Astrocyte (in vitro differentiated cells and primary cell): Measurements from ENCODE around the gene ETV5. TPM values are rescaled to one million over a fixed set of nuclear protein-coding genes. Genes with fewer than 3 reads are reported as not detected.

ENCODE experiments used
- DNase-seq: peaks from one replicate; pipeline ENCODE4 v3.0.0-alpha.2; 2010; ENCODE audit warnings: low read depth
- FAIRE-seq: peaks from 2 replicates; lab custom pipeline; 2011; peaks lifted over from hg19 to GRCh38; lab: Jason Lieb, UNC
- H2AFZ ChIP-seq: 2 replicates; pipeline ENCODE4 v1.6.0; 2012; ENCODE audit warnings: low read depth, low read length, inconsistent platforms
- H3K27ac ChIP-seq: 2 replicates; pipeline ENCODE4 v1.5.1; 2011; ENCODE audit warnings: low read depth, low read length, inconsistent platforms
- H3K27me3 ChIP-seq: 2 replicates; pipeline ENCODE4 v1.6.0; 2011; ENCODE audit warnings: low read length, inconsistent platforms; ENCODE audit not compliant: insufficient read depth
- H3K36me3 ChIP-seq: 2 replicates; pipeline ENCODE4 v1.5.1; 2011; ENCODE audit warnings: low read length, inconsistent platforms; ENCODE audit not compliant: insufficient read depth
- H3K4me1 ChIP-seq: 2 replicates; pipeline ENCODE4 v1.5.1; 2011; ENCODE audit warnings: low read length, inconsistent platforms; ENCODE audit not compliant: insufficient read depth
- H3K4me2 ChIP-seq: 2 replicates; pipeline ENCODE4 v1.6.0; 2012; ENCODE audit warnings: low read length, inconsistent platforms
- H3K4me3 ChIP-seq: 2 replicates; pipeline ENCODE4 v1.5.1; 2011; ENCODE audit warnings: low read depth, mild to moderate bottlenecking, low read length, inconsistent platforms; ENCODE audit not compliant: insufficient read depth
- H3K79me2 ChIP-seq: 2 replicates; pipeline ENCODE4 v1.6.0; 2012; ENCODE audit warnings: mild to moderate bottlenecking, low read length, inconsistent platforms; ENCODE audit not compliant: insufficient read depth
- H3K9ac ChIP-seq: 2 replicates; pipeline ENCODE4 v1.6.0; 2012; ENCODE audit warnings: mild to moderate bottlenecking, low read length, inconsistent platforms
- H3K9me3 ChIP-seq: 2 replicates; pipeline ENCODE4 v1.5.1; 2012; ENCODE audit warnings: low read depth, mild to moderate bottlenecking, low read length, inconsistent platforms; ENCODE audit not compliant: insufficient read depth
- H4K20me1 ChIP-seq: 2 replicates; pipeline ENCODE4 v1.6.0; 2012; ENCODE audit warnings: low read length, inconsistent platforms; ENCODE audit not compliant: insufficient read depth
- H3K27ac Mint-ChIP-seq: one replicate; pipeline ENCODE4 v1.8.0; 2021; ENCODE audit warnings: mild to moderate bottlenecking, mixed read lengths; ENCODE audit not compliant: unreplicated experiment
- H3K27me3 Mint-ChIP-seq: one replicate; pipeline ENCODE4 v1.8.0; 2021; ENCODE audit warnings: low read depth, mixed read lengths; ENCODE audit not compliant: unreplicated experiment
- H3K36me3 Mint-ChIP-seq: one replicate; pipeline ENCODE4 v1.8.0; 2021; ENCODE audit warnings: low read depth, mixed read lengths; ENCODE audit not compliant: unreplicated experiment
- H3K4me1 Mint-ChIP-seq: one replicate; pipeline ENCODE4 v1.8.0; 2021; ENCODE audit warnings: low read depth, mixed read lengths; ENCODE audit not compliant: unreplicated experiment
- H3K4me3 Mint-ChIP-seq: one replicate; pipeline ENCODE4 v1.8.0; 2021; ENCODE audit warnings: mild to moderate bottlenecking, moderate library complexity, mixed read lengths; ENCODE audit not compliant: unreplicated experiment
- H3K9me3 Mint-ChIP-seq: one replicate; pipeline ENCODE4 v1.8.0; 2021; ENCODE audit warnings: mild to moderate bottlenecking, mixed read lengths; ENCODE audit not compliant: unreplicated experiment
- EZH2 ChIP-seq: IDR thresholded peaks from 2 replicates; pipeline ENCODE4 v1.6.1; 2012; ENCODE audit warnings: mild to moderate bottlenecking, low read length, inconsistent platforms; ENCODE audit not compliant: insufficient read depth
- total RNA-seq: library from RNA; stranded (reverse); gene quantifications from 2 replicates; pipeline ENCODE4 v1.2.1, GENCODE V29; 2021
- TF ChIP-seq, protein P1 (sequence below): IDR thresholded peaks from 2 replicates; pipeline ENCODE4 v1.5.1; 2011; ENCODE audit warnings: low read depth, mild to moderate bottlenecking, inconsistent platforms, low read length, moderate library complexity; ENCODE audit not compliant: insufficient read depth

ETV5 gene
- total RNA-seq, 1 donor from 2014 or later, result 55.3 TPM

DNA sequence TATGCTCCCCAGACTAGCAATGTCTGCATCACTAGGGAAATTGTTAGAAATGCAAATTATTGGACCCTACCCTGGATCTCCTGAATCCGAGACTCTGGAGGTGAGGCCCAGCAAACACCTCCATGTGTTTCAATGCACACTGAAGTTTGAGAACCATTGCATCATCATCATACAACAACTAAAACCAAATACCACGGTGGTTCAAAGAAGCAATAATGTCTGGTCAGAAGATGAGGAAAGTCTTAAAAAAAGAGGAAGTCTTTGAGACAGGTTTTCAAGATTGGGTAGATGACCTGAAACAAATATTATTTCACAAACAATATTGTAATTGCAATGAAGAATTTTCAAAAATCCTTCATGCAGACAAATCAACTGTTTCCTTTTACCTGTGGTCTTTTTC, 110.8 kb downstream of the ETV5 start:
- Histone ChIP-seq H3K9me3 (no peaks in the 10 kb centered on the region), H3K4me2 (no peak overlapping the region), H3K27me3 (no peaks in the 10 kb centered on the region), H3K79me2 (no peaks in the 10 kb centered on the region), H3K9ac (no peak overlapping the region), H3K4me1 (peaks cover 3% of the 10 kb centered on the region), H3K27ac (no peak overlapping the region), H4K20me1 (no peaks in the 10 kb centered on the region), H2AFZ (no peak overlapping the region), H3K4me3 (no peak overlapping the region), H3K36me3 (no peaks in the 10 kb centered on the region)
- DNase-seq, result no peak
- peaks cover 3% of the 10 kb centered on the region for H3K9me3 Mint-ChIP-seq
- TF ChIP-seq, protein P1, sequence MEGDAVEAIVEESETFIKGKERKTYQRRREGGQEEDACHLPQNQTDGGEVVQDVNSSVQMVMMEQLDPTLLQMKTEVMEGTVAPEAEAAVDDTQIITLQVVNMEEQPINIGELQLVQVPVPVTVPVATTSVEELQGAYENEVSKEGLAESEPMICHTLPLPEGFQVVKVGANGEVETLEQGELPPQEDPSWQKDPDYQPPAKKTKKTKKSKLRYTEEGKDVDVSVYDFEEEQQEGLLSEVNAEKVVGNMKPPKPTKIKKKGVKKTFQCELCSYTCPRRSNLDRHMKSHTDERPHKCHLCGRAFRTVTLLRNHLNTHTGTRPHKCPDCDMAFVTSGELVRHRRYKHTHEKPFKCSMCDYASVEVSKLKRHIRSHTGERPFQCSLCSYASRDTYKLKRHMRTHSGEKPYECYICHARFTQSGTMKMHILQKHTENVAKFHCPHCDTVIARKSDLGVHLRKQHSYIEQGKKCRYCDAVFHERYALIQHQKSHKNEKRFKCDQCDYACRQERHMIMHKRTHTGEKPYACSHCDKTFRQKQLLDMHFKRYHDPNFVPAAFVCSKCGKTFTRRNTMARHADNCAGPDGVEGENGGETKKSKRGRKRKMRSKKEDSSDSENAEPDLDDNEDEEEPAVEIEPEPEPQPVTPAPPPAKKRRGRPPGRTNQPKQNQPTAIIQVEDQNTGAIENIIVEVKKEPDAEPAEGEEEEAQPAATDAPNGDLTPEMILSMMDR, result no peak
- TF ChIP-seq EZH2, result no peak
- H3K27me3 Mint-ChIP-seq, result peaks cover 28% of the 10 kb centered on the region
- no peak overlapping the region for H3K27ac Mint-ChIP-seq
- H3K36me3 Mint-ChIP-seq, result no peaks in the 10 kb centered on the region
- no peak overlapping the region for H3K4me3 Mint-ChIP-seq
- H3K4me1 Mint-ChIP-seq, result no peaks in the 10 kb centered on the region
- FAIRE-seq, result no peak

DNA sequence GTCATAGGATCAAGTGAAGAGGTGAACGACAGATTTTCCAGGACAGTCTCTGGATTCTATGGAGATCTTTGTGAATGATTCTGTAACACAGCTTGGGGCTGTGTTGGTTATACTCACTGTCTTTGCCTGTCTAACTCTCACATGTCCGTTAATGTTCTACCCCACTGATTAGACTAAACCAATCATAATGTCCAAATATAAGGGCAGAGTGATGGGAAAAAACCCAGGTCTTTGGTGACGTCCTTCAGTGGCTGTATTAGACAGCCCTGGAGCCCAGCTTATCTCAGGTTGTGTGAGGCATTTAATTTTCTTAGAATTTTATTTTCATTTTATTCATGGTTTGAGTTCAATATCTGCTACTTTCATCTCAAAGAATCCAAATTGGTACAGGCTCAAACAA, 111.8 kb downstream of the ETV5 start:
- FAIRE-seq (no peak), DNase-seq (no peak)
- Histone ChIP-seq H3K4me2 (no peak overlapping the region), H4K20me1 (no peaks in the 10 kb centered on the region), H2AFZ (no peak overlapping the region), H3K9ac (no peak overlapping the region), H3K9me3 (no peaks in the 10 kb centered on the region), H3K4me3 (no peak overlapping the region), H3K79me2 (no peaks in the 10 kb centered on the region), H3K4me1 (peaks cover 3% of the 10 kb centered on the region), H3K27ac (no peak overlapping the region), H3K36me3 (no peaks in the 10 kb centered on the region), H3K27me3 (peaks cover 3% of the 10 kb centered on the region)
- H3K27ac Mint-ChIP-seq, result no peak overlapping the region
- no peak overlapping the region for H3K4me3 Mint-ChIP-seq
- H3K27me3 Mint-ChIP-seq, result peaks cover 28% of the 10 kb centered on the region
- peaks cover 3% of the 10 kb centered on the region for H3K9me3 Mint-ChIP-seq
- TF ChIP-seq EZH2, result no peak
- TF ChIP-seq, protein P1, result no peak
- no peaks in the 10 kb centered on the region for H3K36me3 Mint-ChIP-seq
- peaks cover 8% of the 10 kb centered on the region for H3K4me1 Mint-ChIP-seq

Other genes with a start within 250 kb of the ETV5 start
- 112 and 120 TPM in 2 replicates for gene TRA2B, start 171.1 kb downstream of the ETV5 start, total RNA-seq